ENCODE data around the gene NCOA1. TPM values are rescaled to one million over a fixed set of nuclear protein-coding genes. Genes with fewer than 3 reads are reported as not detected.

NCOA1 gene
- total RNA-seq, 1 experiment from 2014 or later = 37.1 TPM

GRCh38 chr2:24756789-24757188, 265.7 kb downstream of the NCOA1 start:
- Histone ChIP-seq H3K36me3 (ENCODE audit: control insufficient read depth, insufficient read depth, low read length) (peaks cover 2% of the 10 kb centered on the region; the same call in 1 of the 2 replicates), H3K4me1 (no peaks in the 10 kb centered on the region; the same call in 1 of the 2 replicates), H3K27me3 (replicated peaks; ENCODE audit: control insufficient read depth, insufficient read depth, low read length) (no peaks in the 10 kb centered on the region), H3K9me3 (no peaks in the 10 kb centered on the region), H3K4me3 (ENCODE audit: low read depth, low read length) (no peak overlapping the region)
- Mint-ChIP-seq H3K27me3 (ENCODE audit: insufficient read depth, unreplicated experiment) (no peaks in the 10 kb centered on the region), H3K4me3 (ENCODE audit: unreplicated experiment) (no peak overlapping the region), H3K4me1 (ENCODE audit: low read depth, unreplicated experiment) (no peaks in the 10 kb centered on the region), H3K36me3 (ENCODE audit: insufficient read depth, unreplicated experiment) (peaks cover 20% of the 10 kb centered on the region), H3K9me3 (ENCODE audit: unreplicated experiment) (no peaks in the 10 kb centered on the region), H3K27ac (ENCODE audit: unreplicated experiment) (no peak overlapping the region)
- POLR2A ChIA-PET = no interaction called here
- TF ChIP-seq, protein P1, sequence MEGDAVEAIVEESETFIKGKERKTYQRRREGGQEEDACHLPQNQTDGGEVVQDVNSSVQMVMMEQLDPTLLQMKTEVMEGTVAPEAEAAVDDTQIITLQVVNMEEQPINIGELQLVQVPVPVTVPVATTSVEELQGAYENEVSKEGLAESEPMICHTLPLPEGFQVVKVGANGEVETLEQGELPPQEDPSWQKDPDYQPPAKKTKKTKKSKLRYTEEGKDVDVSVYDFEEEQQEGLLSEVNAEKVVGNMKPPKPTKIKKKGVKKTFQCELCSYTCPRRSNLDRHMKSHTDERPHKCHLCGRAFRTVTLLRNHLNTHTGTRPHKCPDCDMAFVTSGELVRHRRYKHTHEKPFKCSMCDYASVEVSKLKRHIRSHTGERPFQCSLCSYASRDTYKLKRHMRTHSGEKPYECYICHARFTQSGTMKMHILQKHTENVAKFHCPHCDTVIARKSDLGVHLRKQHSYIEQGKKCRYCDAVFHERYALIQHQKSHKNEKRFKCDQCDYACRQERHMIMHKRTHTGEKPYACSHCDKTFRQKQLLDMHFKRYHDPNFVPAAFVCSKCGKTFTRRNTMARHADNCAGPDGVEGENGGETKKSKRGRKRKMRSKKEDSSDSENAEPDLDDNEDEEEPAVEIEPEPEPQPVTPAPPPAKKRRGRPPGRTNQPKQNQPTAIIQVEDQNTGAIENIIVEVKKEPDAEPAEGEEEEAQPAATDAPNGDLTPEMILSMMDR (IDR thresholded peaks at IDR 0.05; ENCODE audit: insufficient read depth in 1 of 2, low read depth in 1 of 2, low read length in 1 of 2, severe bottlenecking in 1 of 2, unreplicated experiment in 1 of 2) = no peak
- no TSS peak for BruUV-seq (replicated peaks)
- no peak for DNase-seq
- CTCF ChIA-PET = no interaction called here
- intact Hi-C loops (cut with micrococcal nuclease; ENCODE audit: unreplicated experiment) = no loop called here

- peaks cover 38% of the 10 kb centered on the region for H3K36me3 Mint-ChIP-seq (ENCODE audit: insufficient read depth, unreplicated experiment)
- H3K4me1 ChIP-seq = peaks cover 14% of the 10 kb centered on the region; the same call in 1 of the 2 replicates
- no peaks in the 10 kb centered on the region for H3K27me3 Mint-ChIP-seq (ENCODE audit: insufficient read depth, unreplicated experiment)
- ChIA-PET CTCF (no interaction called here), POLR2A (no interaction called here)
- H3K4me3 ChIP-seq (ENCODE audit: low read depth, low read length) = no peak overlapping the region
- H3K36me3 ChIP-seq (ENCODE audit: control insufficient read depth, insufficient read depth, low read length) = peaks cover 3% of the 10 kb centered on the region; the same call in 1 of the 2 replicates
- H3K27me3 ChIP-seq (replicated peaks; ENCODE audit: control insufficient read depth, insufficient read depth, low read length) = no peaks in the 10 kb centered on the region
- H3K4me3 Mint-ChIP-seq (ENCODE audit: unreplicated experiment) = no peak overlapping the region
- no TSS peak for BruUV-seq (replicated peaks)
- no peak for DNase-seq
- H3K9me3 ChIP-seq = no peaks in the 10 kb centered on the region
- peaks cover 7% of the 10 kb centered on the region for H3K4me1 Mint-ChIP-seq (ENCODE audit: low read depth, unreplicated experiment)
- intact Hi-C loops (cut with micrococcal nuclease; ENCODE audit: unreplicated experiment) = no loop called here
- TF ChIP-seq, protein P1 (IDR thresholded peaks at IDR 0.05; ENCODE audit: insufficient read depth in 1 of 2, low read depth in 1 of 2, low read length in 1 of 2, severe bottlenecking in 1 of 2, unreplicated experiment in 1 of 2) = no peak
- no peak overlapping the region for H3K27ac Mint-ChIP-seq (ENCODE audit: unreplicated experiment)
- no peaks in the 10 kb centered on the region for H3K9me3 Mint-ChIP-seq (ENCODE audit: unreplicated experiment)
Observed at GRCh38 chr2:24761866-24762265, 270.8 kb downstream of the NCOA1 start.

DNA sequence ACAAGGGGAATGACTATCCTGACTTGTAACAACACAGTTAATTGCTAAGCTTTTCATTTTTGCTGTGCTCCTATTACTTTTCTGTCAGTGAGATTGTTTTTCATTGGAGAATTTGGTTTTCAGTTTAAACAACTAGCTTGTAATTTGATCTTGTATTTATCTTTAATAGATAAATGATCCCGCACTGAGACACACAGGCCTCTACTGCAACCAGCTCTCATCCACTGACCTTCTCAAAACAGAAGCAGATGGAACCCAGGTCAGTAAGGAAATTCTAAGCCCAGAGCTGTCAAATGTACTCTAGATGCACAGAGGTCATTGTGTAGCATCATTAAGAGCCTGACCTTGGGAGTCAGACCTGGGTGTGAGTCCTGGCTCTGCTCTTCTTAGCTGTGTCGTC, 271.5 kb downstream of the NCOA1 start:
- H3K4me1 ChIP-seq = peaks cover 14% of the 10 kb centered on the region; the same call in 1 of the 2 replicates
- Mint-ChIP-seq H3K27me3 (ENCODE audit: insufficient read depth, unreplicated experiment) (no peaks in the 10 kb centered on the region), H3K27ac (ENCODE audit: unreplicated experiment) (no peak overlapping the region), H3K4me3 (ENCODE audit: unreplicated experiment) (no peak overlapping the region), H3K9me3 (ENCODE audit: unreplicated experiment) (no peaks in the 10 kb centered on the region), H3K4me1 (ENCODE audit: low read depth, unreplicated experiment) (peaks cover 8% of the 10 kb centered on the region), H3K36me3 (ENCODE audit: insufficient read depth, unreplicated experiment) (peaks cover 38% of the 10 kb centered on the region)
- no peaks in the 10 kb centered on the region for H3K9me3 ChIP-seq
- POLR2A ChIA-PET = no interaction called here
- TF ChIP-seq, protein P1 (IDR thresholded peaks at IDR 0.05; ENCODE audit: insufficient read depth in 1 of 2, low read depth in 1 of 2, low read length in 1 of 2, severe bottlenecking in 1 of 2, unreplicated experiment in 1 of 2) = no peak
- CTCF ChIA-PET = no interaction called here
- BruUV-seq (replicated peaks) = no TSS peak
- DNase-seq = no peak
- H3K36me3 ChIP-seq (ENCODE audit: control insufficient read depth, insufficient read depth, low read length) = peaks cover 3% of the 10 kb centered on the region; the same call in 1 of the 2 replicates
- no peaks in the 10 kb centered on the region for H3K27me3 ChIP-seq (replicated peaks; ENCODE audit: control insufficient read depth, insufficient read depth, low read length)
- intact Hi-C loops (cut with micrococcal nuclease; ENCODE audit: unreplicated experiment) = no loop called here
- H3K4me3 ChIP-seq (ENCODE audit: low read depth, low read length) = no peak overlapping the region

All from Caco-2 (cell line).